Effector memory CD4-positive, alpha-beta T cell (primary cell): ENCODE measurements around the gene PSMC2.

Experiments
- DNase-seq, 3 donors: peaks; one replicate each; pipeline ENCODE4 v3.0.0-alpha.2; 2020
- H3K27ac ChIP-seq: 2 replicates; pipeline ENCODE4 v1.7.0; 2013; ENCODE audit warnings: mild to moderate bottlenecking, low read length, moderate library complexity; ENCODE audit not compliant: insufficient read depth, poor library complexity, severe bottlenecking
- H3K27me3 ChIP-seq: replicated peaks from 2 replicates; pipeline ENCODE4 v1.7.0; 2013; ENCODE audit warnings: mild to moderate bottlenecking, low read length; ENCODE audit not compliant: insufficient read depth, control insufficient read depth, poor library complexity, severe bottlenecking
- H3K36me3 ChIP-seq: 2 replicates; pipeline ENCODE4 v1.7.0; 2013; ENCODE audit warnings: mild to moderate bottlenecking, low read length, moderate library complexity; ENCODE audit not compliant: control insufficient read depth, insufficient read depth
- H3K4me1 ChIP-seq: 2 replicates; pipeline ENCODE4 v1.7.0; 2013; ENCODE audit warnings: low read length, mild to moderate bottlenecking; ENCODE audit not compliant: control insufficient read depth, insufficient read depth, poor library complexity, severe bottlenecking
- H3K4me3 ChIP-seq: 2 replicates; pipeline ENCODE4 v1.7.0; 2013; ENCODE audit warnings: low read length, low read depth, mild to moderate bottlenecking; ENCODE audit not compliant: insufficient read depth, poor library complexity, severe bottlenecking
- H3K9me3 ChIP-seq: 2 replicates; pipeline ENCODE4 v1.7.0; 2013; ENCODE audit warnings: mild to moderate bottlenecking, low read length, moderate library complexity; ENCODE audit not compliant: control insufficient read depth

PSMC2 gene

GRCh38 chr7:103373866-103374643 lies 26.6 kb downstream of the PSMC2 start:
- Histone ChIP-seq H3K4me1 (no peaks in the 10 kb centered on the region), H3K9me3 (no peaks in the 10 kb centered on the region), H3K27me3 (no peaks in the 10 kb centered on the region), H3K4me3 (no peak overlapping the region), H3K36me3 (peaks cover 9% of the 10 kb centered on the region), H3K27ac (no peak overlapping the region)
- no peak for DNase-seq

- Histone ChIP-seq H3K9me3 (no peaks in the 10 kb centered on the region), H3K4me1 (no peaks in the 10 kb centered on the region), H3K27me3 (no peaks in the 10 kb centered on the region), H3K36me3 (no peaks in the 10 kb centered on the region), H3K27ac (no peak overlapping the region), H3K4me3 (no peak overlapping the region)
- DNase-seq = no peak
Measured at GRCh38 chr7:103379270-103379975, 32.0 kb downstream of the PSMC2 start.

GRCh38 chr7:103380395-103381191 lies 33.1 kb downstream of the PSMC2 start:
- Histone ChIP-seq H3K27me3 (no peaks in the 10 kb centered on the region), H3K9me3 (no peaks in the 10 kb centered on the region), H3K4me3 (no peak overlapping the region), H3K36me3 (no peaks in the 10 kb centered on the region), H3K4me1 (no peaks in the 10 kb centered on the region), H3K27ac (no peak overlapping the region)
- DNase-seq = no peak

GRCh38 chr7:103381280-103382031 lies 34.0 kb downstream of the PSMC2 start:
- Histone ChIP-seq H3K9me3 (no peaks in the 10 kb centered on the region), H3K4me3 (no peak overlapping the region), H3K36me3 (no peaks in the 10 kb centered on the region), H3K4me1 (no peaks in the 10 kb centered on the region), H3K27ac (no peak overlapping the region), H3K27me3 (no peaks in the 10 kb centered on the region)
- no peak for DNase-seq

GRCh38 chr7:103382032-103382402 lies 34.6 kb downstream of the PSMC2 start:
- no peak for DNase-seq
- Histone ChIP-seq H3K27me3 (no peaks in the 10 kb centered on the region), H3K27ac (no peak overlapping the region), H3K4me3 (no peak overlapping the region), H3K9me3 (no peaks in the 10 kb centered on the region), H3K4me1 (no peaks in the 10 kb centered on the region), H3K36me3 (no peaks in the 10 kb centered on the region)

- Histone ChIP-seq H3K4me1 (no peaks in the 10 kb centered on the region), H3K36me3 (no peaks in the 10 kb centered on the region), H3K9me3 (no peaks in the 10 kb centered on the region), H3K27me3 (no peaks in the 10 kb centered on the region), H3K4me3 (no peak overlapping the region), H3K27ac (no peak overlapping the region)
- no peak for DNase-seq
Measured at GRCh38 chr7:103387242-103387641, 39.8 kb downstream of the PSMC2 start.

GRCh38 chr7:103388469-103389140 lies 41.2 kb downstream of the PSMC2 start:
- Histone ChIP-seq H3K4me3 (no peak overlapping the region), H3K27me3 (no peaks in the 10 kb centered on the region), H3K9me3 (no peaks in the 10 kb centered on the region), H3K36me3 (no peaks in the 10 kb centered on the region), H3K4me1 (no peaks in the 10 kb centered on the region), H3K27ac (no peak overlapping the region)
- DNase-seq = no peak

- no peak overlapping the region for H3K27ac ChIP-seq
- DNase-seq = no peak
- no peak overlapping the region for H3K4me3 ChIP-seq
- H3K9me3 ChIP-seq = no peaks in the 10 kb centered on the region
- no peaks in the 10 kb centered on the region for H3K4me1 ChIP-seq
- no peaks in the 10 kb centered on the region for H3K36me3 ChIP-seq
- H3K27me3 ChIP-seq = no peaks in the 10 kb centered on the region
Measured at GRCh38 chr7:103389263-103389662, 41.8 kb downstream of the PSMC2 start.

GRCh38 chr7:103391150-103391549 lies 43.7 kb downstream of the PSMC2 start:
- no peak overlapping the region for H3K4me3 ChIP-seq
- H3K36me3 ChIP-seq = no peaks in the 10 kb centered on the region
- no peaks in the 10 kb centered on the region for H3K4me1 ChIP-seq
- no peak overlapping the region for H3K27ac ChIP-seq
- no peaks in the 10 kb centered on the region for H3K9me3 ChIP-seq
- no peak for DNase-seq
- no peaks in the 10 kb centered on the region for H3K27me3 ChIP-seq
